ENCODE results near the gene FRMPD4.

- TF ChIP-seq CTCF (IDR thresholded peaks at IDR 0.05; ENCODE audit: extremely low read depth in 1 of 2, insufficient read depth in 1 of 2, low read depth in 1 of 2, low read length in 2 of 2) (no peak), POLR2A (IDR thresholded peaks at IDR 0.05; ENCODE audit: low read depth, low read length) (no peak), GATA2 (IDR thresholded peaks at IDR 0.05; ENCODE audit: insufficient read depth, insufficient read length, low read depth, low read length) (no peak), JUN (IDR thresholded peaks at IDR 0.05; ENCODE audit: borderline replicate concordance, insufficient read depth, insufficient read length, low read depth) (no peak)
Observed at GRCh38 chrX:12297353-12297752, 159.1 kb downstream of the FRMPD4 start.
